HFFc6 (cell line): Measurements from ENCODE around the gene LRRC27. TPM values are rescaled to one million over a fixed set of nuclear protein-coding genes. Genes with fewer than 3 reads are reported as not detected.
A peak's percentile ranks its signal among the peaks of the same experiment; 100 is the strongest.

Experiments
- DNase-seq: peaks from one replicate; pipeline ENCODE4 v3.0.0-alpha.2; 2018
- H3K27ac Mint-ChIP-seq: 2 replicates; pipeline ENCODE4 v1.8.0; 2020; ENCODE audit warnings: mild to moderate bottlenecking, mixed read lengths
- H3K27me3 Mint-ChIP-seq: 2 replicates; pipeline ENCODE4 v1.8.0; 2021; ENCODE audit warnings: mild to moderate bottlenecking, moderate library complexity, mixed read lengths; ENCODE audit not compliant: insufficient read depth
- H3K36me3 Mint-ChIP-seq: 2 replicates; pipeline ENCODE4 v1.8.0; 2021; ENCODE audit warnings: low read depth, mixed read lengths
- H3K4me1 Mint-ChIP-seq: 2 replicates; pipeline ENCODE4 v1.8.0; 2020; ENCODE audit warnings: low read depth, mixed read lengths
- H3K4me3 Mint-ChIP-seq: 2 replicates; pipeline ENCODE4 v1.8.0; 2020; ENCODE audit warnings: mild to moderate bottlenecking, moderate library complexity, mixed read lengths
- H3K9me3 Mint-ChIP-seq: 2 replicates; pipeline ENCODE4 v1.8.0; 2020; ENCODE audit warnings: mild to moderate bottlenecking, mixed read lengths
- CTCF ChIP-seq: fragments of 200-600 bp; sonication (generic); IDR thresholded peaks from 2 replicates; pipeline ENCODE4 v1.5.0; 2021; ENCODE audit warnings: antibody characterized with exemption, mild to moderate bottlenecking
- total RNA-seq, 6 experiments: library from RNA; stranded (reverse); fragmentation: NEBNext Ultra II Directional; extraction: Animal tissue kit (Norgen Biotek cat#: 25700); gene quantifications; 2 replicates in 1 of 6; 3 replicates in 5 of 6; pipeline ENCODE4 v1.2.3, GENCODE V29; 2021

The LRRC27 gene
- total RNA-seq, 6 experiments from 2014 or later, result 4.7 to 6.7 (median 6.0) TPM

- Mint-ChIP-seq H3K27me3 (no peaks in the 10 kb centered on the region), H3K36me3 (no peaks in the 10 kb centered on the region), H3K4me3 (no peak overlapping the region), H3K27ac (peak overlapping the region; percentile 70), H3K9me3 (no peaks in the 10 kb centered on the region), H3K4me1 (no peaks in the 10 kb centered on the region)
- DNase-seq, result peak; percentile 60
- TF ChIP-seq CTCF, result no peak
Measured at GRCh38 chr10:132420981-132421846, 89.2 kb downstream of the LRRC27 start.

GRCh38 chr10:132421847-132422751, 90.1 kb downstream of the LRRC27 start:
- TF ChIP-seq CTCF, result no peak
- Mint-ChIP-seq H3K27ac (peak overlapping the region; percentile 70), H3K4me1 (no peaks in the 10 kb centered on the region)

GRCh38 chr10:132422903-132423825, 91.2 kb downstream of the LRRC27 start:
- no peaks in the 10 kb centered on the region for H3K27me3 Mint-ChIP-seq
- no peaks in the 10 kb centered on the region for H3K36me3 Mint-ChIP-seq
- no peak for DNase-seq
- H3K27ac Mint-ChIP-seq, result no peak overlapping the region; the same call in 1 of the 2 replicates
- no peaks in the 10 kb centered on the region for H3K4me1 Mint-ChIP-seq
- TF ChIP-seq CTCF, result no peak
- no peaks in the 10 kb centered on the region for H3K9me3 Mint-ChIP-seq
- no peak overlapping the region for H3K4me3 Mint-ChIP-seq

More at GRCh38 chr10:132421847-132422751, 90.1 kb downstream of the LRRC27 start:
- Mint-ChIP-seq H3K9me3 (no peaks in the 10 kb centered on the region), H3K4me3 (no peak overlapping the region), H3K36me3 (no peaks in the 10 kb centered on the region), H3K27me3 (no peaks in the 10 kb centered on the region)
- DNase-seq, result no peak

GRCh38 chr10:132423966-132424861, 92.2 kb downstream of the LRRC27 start:
- H3K27ac Mint-ChIP-seq, result no peak overlapping the region
- no peaks in the 10 kb centered on the region for H3K36me3 Mint-ChIP-seq
- H3K27me3 Mint-ChIP-seq, result no peaks in the 10 kb centered on the region
- no peak for TF ChIP-seq CTCF
- no peak overlapping the region for H3K4me3 Mint-ChIP-seq
- no peaks in the 10 kb centered on the region for H3K4me1 Mint-ChIP-seq
- no peaks in the 10 kb centered on the region for H3K9me3 Mint-ChIP-seq
- no peak for DNase-seq
